MM.1S (cell line): ENCODE measurements around the gene SERPINB13.

Experiments
- DNase-seq: peaks from one replicate; pipeline ENCODE4 v3.0.0-alpha.2; 2015
- H2AFZ ChIP-seq: fragments of 300-600 bp; sonication (generic); 2 replicates; pipeline ENCODE4 v1.6.0; 2016; ENCODE audit warnings: antibody characterized with exemption, low read length
- H3F3A ChIP-seq: fragments of 300-600 bp; sonication (generic); 2 replicates; pipeline ENCODE4 v1.6.1; 2016; ENCODE audit warnings: mild to moderate bottlenecking, antibody characterized with exemption, low read length, moderate library complexity, mixed read lengths; ENCODE audit not compliant: insufficient read depth
- H3K27ac ChIP-seq: fragments of 300-600 bp; sonication (generic); 2 replicates; pipeline ENCODE4 v1.5.1; 2016; ENCODE audit warnings: mild to moderate bottlenecking, low read length
- H3K27me3 ChIP-seq: fragments of 300-600 bp; sonication (generic); replicated peaks from 2 replicates; pipeline ENCODE4 v1.6.0; 2016; ENCODE audit warnings: low read length; ENCODE audit not compliant: insufficient read depth
- H3K36me3 ChIP-seq: fragments of 300-600 bp; sonication (generic); replicated peaks from 2 replicates; pipeline ENCODE4 v1.6.1; 2016; ENCODE audit warnings: mild to moderate bottlenecking, low read length, mixed read lengths; ENCODE audit not compliant: insufficient read depth
- H3K4me1 ChIP-seq: fragments of 300-600 bp; sonication (generic); 2 replicates; pipeline ENCODE4 v1.6.1; 2016; ENCODE audit warnings: low read length, mixed read lengths
- H3K4me2 ChIP-seq: fragments of 300-600 bp; sonication (generic); 2 replicates; pipeline ENCODE4 v1.6.0; 2016; ENCODE audit warnings: low read depth, low read length
- H3K4me3 ChIP-seq: fragments of 300-600 bp; sonication (generic); 2 replicates; pipeline ENCODE4 v1.5.1; 2016; ENCODE audit warnings: low read length, mixed read lengths
- H3K79me2 ChIP-seq: fragments of 300-600 bp; sonication (generic); 2 replicates; pipeline ENCODE4 v1.6.1; 2016; ENCODE audit warnings: mixed run types, low read length, mixed read lengths
- H3K9ac ChIP-seq: fragments of 300-600 bp; sonication (generic); 2 replicates; pipeline ENCODE4 v1.6.1; 2016; ENCODE audit warnings: low read length, mixed read lengths
- H3K9me2 ChIP-seq: fragments of 300-600 bp; sonication (generic); replicated peaks from 2 replicates; pipeline ENCODE4 v1.6.1; 2016; ENCODE audit warnings: mild to moderate bottlenecking, low read length, mixed read lengths; ENCODE audit not compliant: insufficient read depth
- H3K9me3 ChIP-seq: fragments of 300-600 bp; sonication (generic); replicated peaks from 2 replicates; pipeline ENCODE4 v1.6.1; 2016; ENCODE audit warnings: mild to moderate bottlenecking, low read length, mixed read lengths; ENCODE audit not compliant: insufficient read depth
- H4K20me1 ChIP-seq: fragments of 300-600 bp; sonication (generic); 2 replicates; pipeline ENCODE4 v1.6.1; 2016; ENCODE audit warnings: mild to moderate bottlenecking, low read length, moderate library complexity, mixed read lengths; ENCODE audit not compliant: insufficient read depth
- CTCF ChIP-seq: fragments of 300-600 bp; sonication (generic); IDR thresholded peaks from 2 replicates; pipeline ENCODE4 v1.5.1; 2016; ENCODE audit warnings: antibody characterized with exemption, low read length, mixed read lengths
- EZH2 ChIP-seq: fragments of 300-600 bp; sonication (generic); optimal IDR thresholded peaks from 2 replicates; pipeline ENCODE3; 2017; ENCODE audit warnings: low read depth, mild to moderate bottlenecking, antibody characterized with exemption, low read length, mixed read lengths
- EZH2phosphoT487 ChIP-seq: fragments of 300-600 bp; sonication (generic); IDR thresholded peaks from 2 replicates; pipeline ENCODE4 v1.6.1; 2018; ENCODE audit warnings: antibody characterized with exemption, low read length

SERPINB13 gene

DNA sequence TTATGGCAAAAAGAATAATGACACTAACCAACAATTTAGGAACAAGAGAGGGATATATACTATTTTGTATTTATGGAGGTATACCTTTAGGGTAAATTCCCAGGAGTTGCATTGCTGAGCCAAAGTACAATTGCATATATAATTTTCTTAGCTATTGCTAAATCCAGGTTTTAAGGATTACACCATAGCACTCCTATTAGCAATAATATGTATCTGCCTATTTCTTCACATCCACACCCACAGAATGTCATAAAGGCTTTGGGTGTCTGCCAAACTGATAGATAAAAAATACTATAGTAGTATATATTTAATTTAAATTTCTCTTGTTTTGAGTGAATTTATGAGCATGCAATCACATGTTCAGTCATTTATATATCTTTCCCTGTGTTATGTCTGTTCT lies 11.5 kb upstream of the SERPINB13 start:
- no peaks in the 10 kb centered on the region for H3K9me3 ChIP-seq
- no peak overlapping the region for H3K4me2 ChIP-seq
- H3K4me3 ChIP-seq, result no peak overlapping the region
- no peak overlapping the region for H3K27ac ChIP-seq
- H3K9ac ChIP-seq, result no peak overlapping the region
- no peaks in the 10 kb centered on the region for H3K9me2 ChIP-seq
- H3F3A ChIP-seq, result no peaks in the 10 kb centered on the region
- no peaks in the 10 kb centered on the region for H3K79me2 ChIP-seq
- H4K20me1 ChIP-seq, result no peaks in the 10 kb centered on the region
- H3K4me1 ChIP-seq, result no peaks in the 10 kb centered on the region
- TF ChIP-seq EZH2phosphoT487 (no peak), EZH2 (no peak), CTCF (no peak)
- H2AFZ ChIP-seq, result no peak overlapping the region
- no peaks in the 10 kb centered on the region for H3K36me3 ChIP-seq
- no peak for DNase-seq
- no peaks in the 10 kb centered on the region for H3K27me3 ChIP-seq

DNA sequence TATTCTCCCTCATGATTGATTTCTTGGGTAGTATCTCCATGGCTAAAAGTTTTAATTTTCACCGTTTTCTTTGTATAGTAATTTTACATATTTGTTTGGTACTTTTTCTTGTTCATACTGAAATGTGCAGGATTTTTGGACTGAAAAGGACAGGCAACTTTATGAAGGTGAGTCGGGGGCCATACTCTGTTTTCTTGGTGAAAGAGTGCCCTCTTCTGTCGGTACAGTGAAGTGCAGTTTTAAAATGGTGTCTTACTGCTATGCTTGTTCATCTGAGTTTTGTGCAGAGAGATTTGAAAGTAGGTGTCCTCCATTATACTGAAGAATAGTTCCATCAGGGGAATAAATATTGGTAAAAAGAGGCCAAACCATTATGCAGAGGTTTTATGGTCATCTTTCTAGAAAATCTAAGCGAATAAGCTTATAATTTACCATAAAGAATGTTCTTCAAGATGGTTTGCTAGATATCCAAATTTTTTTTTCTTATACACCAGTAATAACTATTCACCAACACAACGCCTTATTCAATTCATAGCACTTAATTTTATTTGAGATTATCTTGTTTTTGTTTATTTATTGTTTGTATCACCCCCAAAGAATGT lies 8.7 kb upstream of the SERPINB13 start:
- H3K9me2 ChIP-seq, result no peaks in the 10 kb centered on the region
- H3K27me3 ChIP-seq, result no peaks in the 10 kb centered on the region
- H3K4me3 ChIP-seq, result no peak overlapping the region
- no peaks in the 10 kb centered on the region for H4K20me1 ChIP-seq
- H3K27ac ChIP-seq, result no peak overlapping the region
- H3K4me1 ChIP-seq, result no peaks in the 10 kb centered on the region
- H3K9ac ChIP-seq, result no peak overlapping the region
- H3K9me3 ChIP-seq, result no peaks in the 10 kb centered on the region
- TF ChIP-seq EZH2, result no peak
- TF ChIP-seq CTCF, result peak; percentile 88
- H3K79me2 ChIP-seq, result no peaks in the 10 kb centered on the region
- peak; percentile 25 for DNase-seq
- H3F3A ChIP-seq, result no peaks in the 10 kb centered on the region
- H3K4me2 ChIP-seq, result no peak overlapping the region; the same call in 1 of the 2 replicates
- H3K36me3 ChIP-seq, result no peaks in the 10 kb centered on the region
- H2AFZ ChIP-seq, result no peak overlapping the region

DNA sequence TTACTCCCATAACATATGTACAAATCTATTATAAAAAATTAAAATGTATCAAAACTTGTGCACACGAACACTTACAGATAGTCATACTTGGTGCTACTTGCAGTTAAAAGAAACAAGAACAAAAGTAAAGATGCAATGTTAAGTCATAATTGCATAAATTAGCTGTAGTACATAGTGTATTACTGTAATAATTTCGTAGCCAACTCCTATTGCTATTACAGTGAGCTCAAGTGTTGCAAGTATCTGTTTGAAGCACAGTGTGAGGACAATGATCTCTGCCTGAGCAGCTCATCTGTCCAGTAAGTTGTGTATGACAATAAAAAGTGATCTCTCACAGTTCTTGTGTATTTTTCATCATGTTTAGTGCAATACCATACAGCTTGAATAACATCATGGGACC lies 7.5 kb upstream of the SERPINB13 start:
- H3K4me3 ChIP-seq, result no peak overlapping the region
- no peaks in the 10 kb centered on the region for H3K9me2 ChIP-seq
- no peaks in the 10 kb centered on the region for H4K20me1 ChIP-seq
- no peaks in the 10 kb centered on the region for H3F3A ChIP-seq
- H3K4me1 ChIP-seq, result no peaks in the 10 kb centered on the region
- DNase-seq, result no peak
- H3K79me2 ChIP-seq, result no peaks in the 10 kb centered on the region
- no peak overlapping the region for H3K4me2 ChIP-seq
- no peaks in the 10 kb centered on the region for H3K27me3 ChIP-seq
- H3K9ac ChIP-seq, result no peak overlapping the region
- no peaks in the 10 kb centered on the region for H3K9me3 ChIP-seq
- H3K27ac ChIP-seq, result no peak overlapping the region
- TF ChIP-seq EZH2phosphoT487, result no peak
- no peak for TF ChIP-seq EZH2
- TF ChIP-seq CTCF, result no peak
- H3K36me3 ChIP-seq, result no peaks in the 10 kb centered on the region
- H2AFZ ChIP-seq, result no peak overlapping the region
